Measurements from ENCODE around the gene ARID3A.

- TF ChIP-seq EZH2 (IDR thresholded peaks at IDR 0.05) (no peak), POLR2AphosphoS5 (IDR thresholded peaks at IDR 0.05; ENCODE audit: borderline replicate concordance, low read depth, low read length) (no peak)
Measured at GRCh38 chr19:879711-880438, 46.0 kb upstream of the ARID3A start.

Data from SK-N-MC (cell line).